Neural cell (in vitro differentiated cells): ENCODE data around the gene ZNF366. TPM values are rescaled to one million over a fixed set of nuclear protein-coding genes. Genes with fewer than 3 reads are reported as not detected.

ENCODE experiments used
- H2AFZ ChIP-seq: fragments of 200-600, 300-800 bp; sonication (generic), shearing (Covaris generic); 2 replicates; pipeline ENCODE4 v1.6.0; 2014; ENCODE audit warnings: low read depth, mild to moderate bottlenecking, antibody characterized with exemption, low read length, moderate library complexity
- H3F3A ChIP-seq: fragments of 200-600 bp; shearing (Covaris generic); 2 replicates; pipeline ENCODE4 v1.6.1; 2016; ENCODE audit warnings: mild to moderate bottlenecking, moderate library complexity, mixed read lengths, antibody characterized with exemption, low read length; ENCODE audit not compliant: insufficient read depth, poor library complexity, severe bottlenecking
- H3K27ac ChIP-seq: fragments of 200-600, 300-800 bp; sonication (generic), shearing (Covaris generic); 2 replicates; pipeline ENCODE4 v1.5.1; 2014; ENCODE audit warnings: mild to moderate bottlenecking, low read length, moderate library complexity
- H3K27me3 ChIP-seq: fragments of 300-800, 200-600 bp; sonication (generic), shearing (Covaris generic); 2 replicates; pipeline ENCODE4 v1.6.0; 2014; ENCODE audit warnings: mild to moderate bottlenecking, low read depth, low read length, moderate library complexity; ENCODE audit not compliant: insufficient read depth
- H3K36me3 ChIP-seq: fragments of 300-800, 200-600 bp; sonication (generic), shearing (Covaris generic); 2 replicates; pipeline ENCODE4 v1.5.1; 2014; ENCODE audit warnings: mild to moderate bottlenecking, antibody characterized with exemption, low read length, moderate library complexity; ENCODE audit not compliant: insufficient read depth
- H3K4me2 ChIP-seq: fragments of 300-800, 200-600 bp; sonication (generic), shearing (Covaris generic); 2 replicates; pipeline ENCODE4 v1.6.0; 2014; ENCODE audit warnings: mild to moderate bottlenecking, low read length
- H3K4me3 ChIP-seq: fragments of 300-800, 200-600 bp; sonication (generic), shearing (Covaris generic); 2 replicates; pipeline ENCODE4 v1.5.1; 2014; ENCODE audit warnings: mild to moderate bottlenecking, low read length, moderate library complexity
- H3K79me2 ChIP-seq: fragments of 200-600 bp; shearing (Covaris generic); replicated peaks from 2 replicates; pipeline ENCODE4 v1.6.0; 2014; ENCODE audit warnings: mild to moderate bottlenecking, low read length, moderate library complexity; ENCODE audit not compliant: insufficient read depth
- H3K9ac ChIP-seq: fragments of 300-800, 200-600 bp; sonication (generic), shearing (Covaris generic); 2 replicates; pipeline ENCODE4 v1.6.1; 2016; ENCODE audit warnings: mild to moderate bottlenecking, low read length, mixed read lengths
- H3K9me2 ChIP-seq: fragments of 200-600 bp; shearing (Covaris generic); 2 replicates; pipeline ENCODE4 v1.6.1; 2016; ENCODE audit warnings: mild to moderate bottlenecking, low read length, mixed read lengths; ENCODE audit not compliant: insufficient read depth
- H3K9me3 ChIP-seq: fragments of 200-600, 300-800 bp; sonication (generic), shearing (Covaris generic); 2 replicates; pipeline ENCODE4 v1.6.1; 2016; ENCODE audit warnings: mild to moderate bottlenecking, mixed run types, low read length, moderate library complexity, mixed read lengths
- H4K20me1 ChIP-seq: fragments of 200-600 bp; shearing (Covaris generic); 2 replicates; pipeline ENCODE4 v1.6.1; 2016; ENCODE audit warnings: mild to moderate bottlenecking, mixed run types; ENCODE audit not compliant: insufficient read depth
- CTCF ChIP-seq: fragments of 450-650 bp; IDR thresholded peaks from 2 replicates; pipeline ENCODE4 v1.5.1; 2014; ENCODE audit warnings: antibody characterized with exemption, mild to moderate bottlenecking, moderate library complexity; ENCODE audit not compliant: poor library complexity, severe bottlenecking
- EP300 ChIP-seq: fragments of 450-650 bp; conservative IDR thresholded peaks from 2 replicates; pipeline ENCODE4 v1.6.1; 2014; ENCODE audit warnings: antibody characterized with exemption, mild to moderate bottlenecking, moderate library complexity; ENCODE audit not compliant: poor library complexity, severe bottlenecking
- EZH2 ChIP-seq: fragments of 200-600, 300-800 bp; shearing (Covaris generic), sonication (generic); IDR thresholded peaks from 2 replicates; pipeline ENCODE4 v1.6.1; 2014; ENCODE audit warnings: antibody characterized with exemption, low read length, borderline replicate concordance, mild to moderate bottlenecking; ENCODE audit not compliant: insufficient read depth, poor library complexity, severe bottlenecking
- MXI1 ChIP-seq: fragments of 450-650 bp; conservative IDR thresholded peaks from 2 replicates; pipeline ENCODE4 v1.6.1; 2014; ENCODE audit warnings: antibody characterized with exemption, mild to moderate bottlenecking; ENCODE audit not compliant: poor library complexity, severe bottlenecking
- POLR2AphosphoS5 ChIP-seq: IDR thresholded peaks from 2 replicates; pipeline ENCODE4 v1.6.1; 2012
- RAD21 ChIP-seq: fragments of 450-650 bp; conservative IDR thresholded peaks from 2 replicates; pipeline ENCODE4 v1.6.1; 2014; ENCODE audit warnings: antibody characterized with exemption, mild to moderate bottlenecking, moderate library complexity
- REST ChIP-seq: IDR thresholded peaks from 2 replicates; pipeline ENCODE4 v1.6.1; 2012; ENCODE audit warnings: borderline replicate concordance
- SMC3 ChIP-seq: fragments of 450-650 bp; conservative IDR thresholded peaks from 2 replicates; pipeline ENCODE4 v1.6.1; 2014; ENCODE audit warnings: antibody characterized with exemption, mild to moderate bottlenecking, moderate library complexity; ENCODE audit not compliant: poor library complexity
- TAF1 ChIP-seq: IDR thresholded peaks from 2 replicates; pipeline ENCODE4 v1.6.1; 2012; ENCODE audit warnings: low read depth
- polyA plus RNA-seq: library from polyadenylated mRNA; depleted of rRNA; stranded (reverse); fragments of >200 nt; gene quantifications from 2 replicates; pipeline ENCODE4 v1.2.3, GENCODE V29; 2014

ZNF366 gene
- polyA plus RNA-seq, 1 donor from 2014 or later = not detected

GRCh38 chr5:72470826-72471225 lies 36.4 kb downstream of the ZNF366 start:
- no peak overlapping the region for H3K9ac ChIP-seq
- no peak overlapping the region for H3K27ac ChIP-seq
- no peaks in the 10 kb centered on the region for H3F3A ChIP-seq
- H2AFZ ChIP-seq = no peak overlapping the region
- no peaks in the 10 kb centered on the region for H3K9me2 ChIP-seq
- H3K4me3 ChIP-seq = no peak overlapping the region
- H3K27me3 ChIP-seq = no peaks in the 10 kb centered on the region
- no peak for TF ChIP-seq REST
- no peak for TF ChIP-seq CTCF
- no peak for TF ChIP-seq TAF1
- TF ChIP-seq SMC3 = no peak
- TF ChIP-seq EZH2 = no peak
- TF ChIP-seq POLR2AphosphoS5 = no peak
- TF ChIP-seq EP300 = no peak
- no peak for TF ChIP-seq RAD21
- TF ChIP-seq MXI1 = no peak
- H3K9me3 ChIP-seq = no peaks in the 10 kb centered on the region
- no peaks in the 10 kb centered on the region for H3K36me3 ChIP-seq
- H3K4me2 ChIP-seq = no peak overlapping the region
- H4K20me1 ChIP-seq = no peaks in the 10 kb centered on the region
- no peaks in the 10 kb centered on the region for H3K79me2 ChIP-seq

- Histone ChIP-seq H3K9me3 (no peaks in the 10 kb centered on the region), H3K4me2 (no peak overlapping the region), H3K27ac (no peak overlapping the region), H3K9ac (no peak overlapping the region), H3F3A (no peaks in the 10 kb centered on the region), H4K20me1 (no peaks in the 10 kb centered on the region), H3K79me2 (no peaks in the 10 kb centered on the region), H3K4me3 (no peak overlapping the region), H3K9me2 (no peaks in the 10 kb centered on the region), H3K36me3 (no peaks in the 10 kb centered on the region), H3K27me3 (no peaks in the 10 kb centered on the region), H2AFZ (no peak overlapping the region)
- TF ChIP-seq SMC3 (no peak), TAF1 (no peak), RAD21 (no peak), EZH2 (no peak), REST (no peak), CTCF (no peak), MXI1 (no peak), EP300 (no peak), POLR2AphosphoS5 (no peak)
These were observed 38.6 kb downstream of the ZNF366 start for GRCh38 chr5:72468606-72469005.
